T47D (cell line): ENCODE measurements around the gene ZAR1L.
A peak's percentile ranks its signal among the peaks of the same experiment; 100 is the strongest.

Source experiments
- DNase-seq, 2 experiments: peaks; one replicate each; pipeline versions ENCODE4 v3.0.0 to v3.0.0-alpha.2; 2011 to 2012; ENCODE audit warnings: low read depth in 1 of 2, low spot score in 1 of 2
- JUND ChIP-seq: IDR thresholded peaks from 2 replicates; pipeline ENCODE4 v1.6.1; 2012; ENCODE audit warnings: low read depth
- in situ Hi-C: cut with HindIII; loops from 2 replicates; pipeline ENCODE4 v1.10.0; 2016; ENCODE audit warnings: low sequenced_read_pairs, low pct_unique_long_range_greater_than_20kb

ZAR1L gene

GRCh38 chr13:32316028-32316339, 821 bp upstream of the ZAR1L start:
- in situ Hi-C loops = no loop called here
- no peak for DNase-seq
- no peak for TF ChIP-seq JUND

- in situ Hi-C loops = no loop called here
- TF ChIP-seq JUND = no peak
- DNase-seq = peak in 1 of 2 experiments; percentile 16
Measured at GRCh38 chr13:32314271-32315237, 609 bp downstream of the ZAR1L start.

- DNase-seq = no peak
- TF ChIP-seq JUND = no peak
- in situ Hi-C loops = no loop called here
Measured at GRCh38 chr13:32311188-32311897, 3.8 kb downstream of the ZAR1L start.

- peak in 1 of 2 experiments; percentile 67 for DNase-seq
- in situ Hi-C loops = no loop called here
- no peak for TF ChIP-seq JUND
Measured at GRCh38 chr13:32310134-32310706, 4.9 kb downstream of the ZAR1L start.

- DNase-seq = no peak
- in situ Hi-C loops = no loop called here
- TF ChIP-seq JUND = no peak
Measured at GRCh38 chr13:32309312-32310133, 5.6 kb downstream of the ZAR1L start.

GRCh38 chr13:32305646-32306045, 9.5 kb downstream of the ZAR1L start:
- TF ChIP-seq JUND = no peak
- DNase-seq = no peak
- in situ Hi-C loops = no loop called here

GRCh38 chr13:32302461-32302860, 12.7 kb downstream of the ZAR1L start:
- in situ Hi-C loops = no loop called here
- no peak for TF ChIP-seq JUND
- DNase-seq = no peak

- TF ChIP-seq JUND = no peak
- in situ Hi-C loops = no loop called here
- DNase-seq = no peak
Measured at GRCh38 chr13:32300920-32301319, 14.2 kb downstream of the ZAR1L start.

GRCh38 chr13:32300406-32300805, 14.8 kb downstream of the ZAR1L start:
- in situ Hi-C loops = no loop called here
- no peak for DNase-seq
- no peak for TF ChIP-seq JUND

- in situ Hi-C loops = no loop called here
- no peak for TF ChIP-seq JUND
- no peak for DNase-seq
Measured at GRCh38 chr13:32299893-32300292, 15.3 kb downstream of the ZAR1L start.

- in situ Hi-C loops = no loop called here
- no peak for DNase-seq
- TF ChIP-seq JUND = no peak
Measured at GRCh38 chr13:32298695-32299094, 16.5 kb downstream of the ZAR1L start.

- in situ Hi-C loops = no loop called here
- DNase-seq = no peak
- no peak for TF ChIP-seq JUND
Measured at GRCh38 chr13:32297206-32297605, 18.0 kb downstream of the ZAR1L start.
